ENCODE data around the gene IBA57.

- TF ChIP-seq POLR2A (IDR thresholded peaks at IDR 0.05), result no peak
- TF ChIP-seq, protein P1, sequence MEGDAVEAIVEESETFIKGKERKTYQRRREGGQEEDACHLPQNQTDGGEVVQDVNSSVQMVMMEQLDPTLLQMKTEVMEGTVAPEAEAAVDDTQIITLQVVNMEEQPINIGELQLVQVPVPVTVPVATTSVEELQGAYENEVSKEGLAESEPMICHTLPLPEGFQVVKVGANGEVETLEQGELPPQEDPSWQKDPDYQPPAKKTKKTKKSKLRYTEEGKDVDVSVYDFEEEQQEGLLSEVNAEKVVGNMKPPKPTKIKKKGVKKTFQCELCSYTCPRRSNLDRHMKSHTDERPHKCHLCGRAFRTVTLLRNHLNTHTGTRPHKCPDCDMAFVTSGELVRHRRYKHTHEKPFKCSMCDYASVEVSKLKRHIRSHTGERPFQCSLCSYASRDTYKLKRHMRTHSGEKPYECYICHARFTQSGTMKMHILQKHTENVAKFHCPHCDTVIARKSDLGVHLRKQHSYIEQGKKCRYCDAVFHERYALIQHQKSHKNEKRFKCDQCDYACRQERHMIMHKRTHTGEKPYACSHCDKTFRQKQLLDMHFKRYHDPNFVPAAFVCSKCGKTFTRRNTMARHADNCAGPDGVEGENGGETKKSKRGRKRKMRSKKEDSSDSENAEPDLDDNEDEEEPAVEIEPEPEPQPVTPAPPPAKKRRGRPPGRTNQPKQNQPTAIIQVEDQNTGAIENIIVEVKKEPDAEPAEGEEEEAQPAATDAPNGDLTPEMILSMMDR (IDR thresholded peaks at IDR 0.05), result no peak
These were observed 52.1 kb downstream of the IBA57 start for GRCh38 chr1:228217551-228218344.

Data from Peyer's patch (tissue), 4 donors.